Natural killer cell treated with Interleukin-12 subunit alpha and Interleukin-12 subunit beta and Interleukin-15 and Interleukin-18, amount 100 ng/mL, for 72 hours (primary cell): ENCODE data around the gene C9orf78. TPM values are rescaled to one million over a fixed set of nuclear protein-coding genes. Genes with fewer than 3 reads are reported as not detected.
A peak's percentile ranks its signal among the peaks of the same experiment; 100 is the strongest.

ENCODE experiments used
- ATAC-seq, 2 donors: fragments of 150-1000 bp; cut with Tn5 transposase in 1 of 2; sonication (Bioruptor Pico), chemical (Tn5 transposase) in 1 of 2; 2 replicates each; pipeline ENCODE4 v1.10.0; 2021
- DNase-seq: peaks from one replicate; pipeline ENCODE4 v3.0.0; 2022; ENCODE audit warnings: low spot score
- H3K27ac Mint-ChIP-seq, 2 donors: 1 replicate in 1 of 2; 2 replicates in 1 of 2; pipeline ENCODE4 v1.8.0; 2022; ENCODE audit warnings: mixed read lengths in 2 of 2, mild to moderate bottlenecking in 1 of 2, moderate library complexity in 1 of 2
- H3K27me3 Mint-ChIP-seq, 2 donors: 1 replicate in 1 of 2; 2 replicates in 1 of 2; pipeline ENCODE4 v1.8.0; 2022; ENCODE audit warnings: mixed read lengths in 2 of 2
- H3K36me3 Mint-ChIP-seq: one replicate; pipeline ENCODE4 v1.8.0; 2022; ENCODE audit warnings: mixed read lengths
- H3K4me1 Mint-ChIP-seq, 2 donors: 1 replicate in 1 of 2; 2 replicates in 1 of 2; pipeline ENCODE4 v1.8.0; 2022; ENCODE audit warnings: low read depth in 2 of 2, mixed read lengths in 2 of 2, mild to moderate bottlenecking in 1 of 2
- H3K4me3 Mint-ChIP-seq: one replicate; pipeline ENCODE4 v1.8.0; 2022; ENCODE audit warnings: mixed read lengths
- H3K9me3 Mint-ChIP-seq: 2 replicates; pipeline ENCODE4 v1.8.0; 2022; ENCODE audit warnings: mixed read lengths
- total RNA-seq, 2 donors: library from RNA; stranded (reverse); gene quantifications; one replicate each; pipeline ENCODE4 v1.2.3, GENCODE V29; 2022

C9orf78 gene
- total RNA-seq = 10 to 100 TPM; 39.8 to 65.3 TPM

DNA sequence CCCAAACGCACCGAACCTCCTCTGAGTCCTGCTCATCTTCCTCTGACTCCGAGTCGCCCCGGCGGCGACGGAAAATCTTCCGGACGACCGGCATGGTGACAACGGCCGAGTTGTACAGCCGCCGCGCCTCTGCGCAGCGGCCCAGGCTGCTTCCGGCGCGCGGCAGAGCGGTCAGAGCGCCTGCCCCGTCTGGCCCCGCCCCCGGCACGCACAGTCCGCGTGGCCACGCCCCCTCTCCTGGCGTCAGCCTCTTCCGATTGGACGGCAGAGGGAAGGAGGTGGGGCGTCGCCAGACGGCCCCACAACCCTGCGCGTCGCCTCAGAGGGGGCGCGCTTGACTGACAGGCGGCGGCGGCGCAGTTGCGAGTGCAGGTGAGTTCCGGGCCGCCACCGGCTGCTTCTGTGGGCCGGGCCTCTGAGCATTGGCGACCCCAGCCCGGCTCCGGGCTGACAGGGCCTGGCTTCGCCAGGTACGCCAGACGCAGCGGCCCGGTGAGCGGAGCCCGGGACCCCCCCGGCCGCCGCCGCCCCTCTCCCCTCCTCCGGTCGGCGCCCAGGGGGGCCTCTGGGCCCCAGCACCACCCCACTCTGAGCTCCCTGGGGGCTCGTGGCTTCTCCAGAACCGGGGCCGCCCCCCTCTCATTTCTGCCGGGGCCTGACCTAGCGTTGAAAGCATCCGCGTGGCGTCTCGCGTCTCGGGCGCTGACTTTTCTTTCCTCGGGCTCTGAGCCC lies at the start of gene C9orf78, which contains the start of gene USP20:
Gene C9orf78 (minus strand): TSS at position 148 of the 732 bp plus-strand sequence. CDS start 54 bp downstream, at position 94.
Gene USP20 (plus strand): TSS at position 331 of the 732 bp plus-strand sequence. CDS start 17,098 bp downstream, outside the sequence.
- Mint-ChIP-seq H3K4me3 (peak within 1 kb of the TSS; percentile 95), H3K4me1 (peaks cover 44 to 48% of the 10 kb centered on the region in 2 donors), H3K9me3 (no peaks in the 10 kb centered on the region), H3K27me3 (no peaks in the 10 kb centered on the region), H3K27ac (peak within 1 kb of the TSS; percentile 91 to 94), H3K36me3 (peaks cover 11% of the 10 kb centered on the region)
- ATAC-seq (peak; percentile 99 to 100), DNase-seq (peak; percentile 98)

DNA sequence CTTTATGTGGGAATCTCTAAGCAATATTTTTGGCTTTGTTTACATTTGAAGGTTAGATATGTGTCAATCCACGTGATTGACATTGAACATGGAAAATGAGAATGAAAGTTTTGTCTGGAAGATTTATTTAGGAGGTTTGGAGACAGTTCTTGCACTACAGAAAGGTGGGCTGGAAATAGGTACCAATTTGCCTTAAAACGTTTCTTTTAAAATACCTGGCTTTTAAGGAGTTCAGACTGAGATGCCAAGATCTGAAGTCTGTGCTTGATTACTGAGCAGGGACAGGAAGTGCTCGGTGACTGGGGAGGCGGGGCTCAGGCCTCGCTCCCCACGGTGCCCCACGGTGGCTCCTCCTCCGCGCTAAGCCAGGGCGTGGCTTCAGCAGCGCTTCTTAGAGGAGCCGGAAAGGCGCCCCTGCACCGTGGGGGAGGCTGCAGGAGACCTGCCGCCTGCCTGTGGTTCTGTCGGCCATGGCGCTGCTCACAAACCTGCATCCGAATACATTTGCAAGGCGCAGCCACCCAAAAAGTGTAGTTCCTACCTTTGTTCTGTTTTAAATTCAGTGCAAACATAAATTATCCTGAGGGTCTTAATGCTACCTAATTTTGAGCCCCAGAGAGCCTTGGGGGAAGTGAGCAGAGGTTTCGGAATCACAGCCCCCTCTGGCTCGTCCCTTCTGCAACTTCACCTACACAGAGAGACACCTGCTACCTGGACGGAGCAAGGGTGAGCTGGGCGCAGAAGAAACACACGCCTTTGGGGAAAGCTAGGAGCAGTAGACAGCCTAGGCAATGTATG lies 49.3 kb upstream of the C9orf78 start:
- Mint-ChIP-seq H3K9me3 (no peaks in the 10 kb centered on the region), H3K4me1 (peaks cover 53 to 60% of the 10 kb centered on the region in 2 donors), H3K27ac (peak overlapping the region; percentile 97 to 98), H3K27me3 (no peaks in the 10 kb centered on the region), H3K4me3 (peak overlapping the region; percentile 84), H3K36me3 (no peaks in the 10 kb centered on the region)
- ATAC-seq = peak; percentile 78 to 82
- DNase-seq = peak; percentile 96

DNA sequence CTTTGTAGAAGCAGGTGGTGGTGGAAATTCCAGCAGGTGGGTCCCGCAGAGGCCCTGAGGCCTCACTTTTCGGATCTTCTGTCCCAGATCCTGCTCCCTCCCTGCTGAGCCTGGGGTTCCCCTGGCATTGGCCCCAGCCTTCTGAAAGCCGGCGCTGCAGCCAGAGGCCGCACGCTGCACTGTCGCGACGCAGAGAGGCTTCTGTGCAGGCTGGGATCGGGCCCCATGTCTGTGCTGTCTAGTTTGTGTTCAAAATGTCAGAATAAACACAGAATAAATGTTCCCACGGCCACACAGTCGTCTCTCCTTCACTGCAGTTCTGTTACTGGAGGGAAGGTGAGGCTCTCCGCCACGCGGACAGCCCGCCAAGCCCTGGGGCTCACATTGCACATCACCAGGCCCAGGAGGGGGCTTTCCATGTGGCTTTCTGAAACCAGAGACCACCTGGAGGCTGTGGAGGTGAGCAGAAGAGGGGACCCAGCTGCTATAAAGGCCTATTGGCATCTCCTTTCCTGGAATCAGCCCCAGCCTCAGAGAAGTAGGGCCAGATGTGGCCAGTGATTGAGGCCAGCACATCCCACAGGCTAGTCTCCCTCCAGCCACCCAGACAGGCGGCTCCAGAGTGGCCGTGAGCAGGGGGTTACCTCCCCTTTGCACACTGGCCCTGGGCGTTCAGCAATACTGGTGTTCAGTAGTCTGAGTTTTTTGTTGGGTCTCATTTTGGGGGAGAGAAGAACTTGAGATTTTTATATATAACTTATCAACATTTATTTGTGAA lies 46.7 kb upstream of the C9orf78 start:
- DNase-seq = no peak
- peaks cover 32 to 49% of the 10 kb centered on the region in 2 donors for H3K4me1 Mint-ChIP-seq
- H3K4me3 Mint-ChIP-seq = no peak overlapping the region
- no peaks in the 10 kb centered on the region for H3K36me3 Mint-ChIP-seq
- ATAC-seq = no peak
- no peaks in the 10 kb centered on the region for H3K9me3 Mint-ChIP-seq
- no peaks in the 10 kb centered on the region for H3K27me3 Mint-ChIP-seq
- peak overlapping the region in 1 of 2 donors; percentile 3 for H3K27ac Mint-ChIP-seq

DNA sequence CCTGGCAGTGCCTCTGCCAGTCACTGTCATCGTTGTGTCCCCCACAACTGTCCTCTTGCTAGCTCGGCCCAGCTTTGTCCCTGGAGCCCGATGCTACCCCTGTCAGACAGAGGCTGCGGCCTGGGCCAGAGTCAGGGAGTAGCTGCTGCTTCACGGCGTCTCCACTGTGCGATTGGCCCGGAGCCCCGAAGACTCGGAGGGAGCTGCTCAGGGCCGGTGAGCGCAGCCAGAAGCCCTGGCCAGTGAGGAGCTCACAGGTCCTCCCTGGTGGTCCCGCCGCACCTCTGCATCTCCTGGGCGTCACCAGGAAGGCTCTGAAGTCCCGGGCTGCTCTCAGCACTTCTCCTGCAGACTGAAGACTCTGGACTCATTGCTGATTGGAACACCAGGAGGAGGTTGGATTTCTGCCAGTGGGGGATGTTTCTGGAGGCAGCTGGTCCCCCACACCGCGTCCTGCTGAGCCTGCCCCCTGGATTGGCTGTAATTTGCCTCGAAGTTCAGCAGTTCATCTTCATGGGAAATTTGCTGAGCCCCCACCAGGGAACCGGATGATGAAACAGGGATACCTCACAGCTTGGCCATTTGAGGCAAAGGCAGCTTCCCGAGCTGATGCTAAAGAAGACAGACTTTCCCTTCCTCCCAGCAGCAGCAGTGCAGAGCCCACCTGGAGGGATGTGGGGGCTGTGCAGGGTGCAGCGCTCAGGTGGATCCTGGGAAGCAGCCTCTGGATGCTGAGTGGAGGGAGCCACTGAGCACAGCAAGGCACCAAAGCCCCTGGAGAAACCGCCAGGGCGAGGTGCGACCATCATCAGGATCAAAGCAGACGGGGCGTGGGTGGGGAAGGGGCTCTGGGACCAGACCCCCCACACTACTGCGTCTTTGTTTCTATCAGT lies 45.8 kb upstream of the C9orf78 start:
- no peaks in the 10 kb centered on the region for H3K36me3 Mint-ChIP-seq
- H3K4me1 Mint-ChIP-seq = peaks cover 30 to 48% of the 10 kb centered on the region in 2 donors
- ATAC-seq = no peak
- H3K9me3 Mint-ChIP-seq = no peaks in the 10 kb centered on the region
- no peaks in the 10 kb centered on the region for H3K27me3 Mint-ChIP-seq
- no peak overlapping the region for H3K4me3 Mint-ChIP-seq
- DNase-seq = no peak
- no peak overlapping the region for H3K27ac Mint-ChIP-seq

DNA sequence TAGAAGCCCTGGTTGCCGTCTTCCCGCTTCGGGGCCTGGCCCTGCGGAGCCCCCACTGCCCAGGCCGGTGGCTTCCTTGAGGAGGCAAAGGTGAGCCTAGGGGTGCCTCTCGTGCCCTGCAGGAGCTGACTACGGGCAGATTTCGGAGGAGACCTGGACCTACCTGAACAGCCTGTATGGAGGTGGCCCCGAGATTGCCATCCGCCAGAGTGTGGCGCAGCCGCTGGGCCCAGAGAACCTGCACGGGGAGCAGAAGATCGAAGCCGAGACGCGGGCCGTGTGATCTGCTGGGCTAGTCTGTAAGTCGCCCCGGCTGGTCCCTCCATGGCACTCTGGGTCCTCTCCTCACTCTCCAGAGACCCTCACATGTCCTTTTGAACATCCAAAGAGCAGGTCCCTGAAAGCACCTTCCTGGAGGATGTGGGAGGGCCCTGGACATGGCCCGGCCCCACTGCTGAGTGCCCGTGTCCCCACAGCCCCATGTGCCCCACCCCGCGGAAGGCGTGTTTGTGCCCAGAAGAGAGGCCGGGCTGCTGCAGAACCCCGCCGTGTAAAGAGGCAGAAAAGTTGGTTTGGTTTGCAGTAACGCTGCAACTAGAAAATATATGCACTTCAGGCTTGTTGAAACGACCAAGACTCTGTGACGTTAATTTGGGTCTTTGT lies 45.0 kb upstream of the C9orf78 start:
- DNase-seq (no peak), ATAC-seq (no peak)
- Mint-ChIP-seq H3K9me3 (no peaks in the 10 kb centered on the region), H3K4me1 (peaks cover 24 to 43% of the 10 kb centered on the region in 2 donors), H3K4me3 (no peak overlapping the region), H3K27me3 (no peaks in the 10 kb centered on the region), H3K27ac (no peak overlapping the region), H3K36me3 (no peaks in the 10 kb centered on the region)

- Mint-ChIP-seq H3K4me3 (peak overlapping the region; percentile 27), H3K27me3 (no peaks in the 10 kb centered on the region), H3K9me3 (no peaks in the 10 kb centered on the region), H3K4me1 (peaks cover 15 to 39% of the 10 kb centered on the region in 2 donors), H3K27ac (no peak overlapping the region), H3K36me3 (no peaks in the 10 kb centered on the region)
- DNase-seq (no peak), ATAC-seq (no peak)
Measured at GRCh38 chr9:129879103-129879699, 44.1 kb upstream of the C9orf78 start.

DNA sequence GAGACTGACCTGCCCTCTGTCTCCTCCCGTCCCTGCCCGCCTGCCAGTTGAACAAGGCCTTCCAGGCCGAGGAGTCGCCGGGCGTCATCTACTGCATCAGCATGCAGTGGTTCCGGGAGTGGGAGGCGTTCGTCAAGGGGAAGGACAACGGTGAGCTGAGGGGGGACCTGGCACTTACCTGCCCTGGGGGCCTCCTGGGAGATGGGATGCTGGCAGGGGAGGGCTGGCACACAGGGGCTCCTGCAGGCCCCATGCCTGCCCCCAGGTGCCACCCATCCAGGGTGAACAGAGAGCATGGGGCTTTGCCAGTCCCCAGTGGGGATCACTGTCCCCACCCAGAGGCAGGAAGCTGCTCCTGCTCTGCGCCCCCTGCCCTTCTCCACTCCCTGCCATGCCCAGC lies 43.2 kb upstream of the C9orf78 start:
- no peaks in the 10 kb centered on the region for H3K9me3 Mint-ChIP-seq
- H3K36me3 Mint-ChIP-seq = no peaks in the 10 kb centered on the region
- no peak overlapping the region for H3K27ac Mint-ChIP-seq
- DNase-seq = no peak
- ATAC-seq = no peak
- no peak overlapping the region for H3K4me3 Mint-ChIP-seq
- H3K27me3 Mint-ChIP-seq = no peaks in the 10 kb centered on the region
- peaks cover 9 to 38% of the 10 kb centered on the region in 2 donors for H3K4me1 Mint-ChIP-seq

DNA sequence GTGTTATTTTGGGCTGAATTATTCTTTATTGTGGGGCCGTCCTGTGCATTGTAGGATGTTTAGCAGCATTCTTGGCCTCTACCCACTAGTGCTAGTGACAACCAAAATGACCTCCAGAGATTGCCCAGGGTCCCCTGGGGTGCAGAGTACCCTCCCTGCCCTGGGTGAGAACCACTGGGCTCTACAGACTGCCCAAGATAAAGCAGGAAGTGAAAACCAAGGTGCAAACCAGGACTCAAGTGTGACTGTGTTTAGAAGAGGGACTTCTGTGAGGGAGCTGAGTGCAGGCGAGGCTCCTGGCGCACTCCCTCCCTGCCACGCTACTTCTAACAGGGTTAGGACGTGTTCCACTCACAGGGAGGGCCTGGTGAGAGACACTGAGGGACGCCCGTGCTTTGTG lies 41.7 kb upstream of the C9orf78 start:
- H3K36me3 Mint-ChIP-seq = no peaks in the 10 kb centered on the region
- DNase-seq (no peak), ATAC-seq (peak; percentile 76 to 81)
- H3K27ac Mint-ChIP-seq = peak overlapping the region; percentile 71 to 87
- H3K9me3 Mint-ChIP-seq = no peaks in the 10 kb centered on the region
- no peaks in the 10 kb centered on the region for H3K27me3 Mint-ChIP-seq
- H3K4me1 Mint-ChIP-seq = peaks cover 9 to 39% of the 10 kb centered on the region in 2 donors
- peak overlapping the region; percentile 62 for H3K4me3 Mint-ChIP-seq

- H3K4me3 Mint-ChIP-seq = no peak overlapping the region
- no peaks in the 10 kb centered on the region for H3K36me3 Mint-ChIP-seq
Measured at GRCh38 chr9:129875687-129876395, 40.8 kb upstream of the C9orf78 start.

DNA sequence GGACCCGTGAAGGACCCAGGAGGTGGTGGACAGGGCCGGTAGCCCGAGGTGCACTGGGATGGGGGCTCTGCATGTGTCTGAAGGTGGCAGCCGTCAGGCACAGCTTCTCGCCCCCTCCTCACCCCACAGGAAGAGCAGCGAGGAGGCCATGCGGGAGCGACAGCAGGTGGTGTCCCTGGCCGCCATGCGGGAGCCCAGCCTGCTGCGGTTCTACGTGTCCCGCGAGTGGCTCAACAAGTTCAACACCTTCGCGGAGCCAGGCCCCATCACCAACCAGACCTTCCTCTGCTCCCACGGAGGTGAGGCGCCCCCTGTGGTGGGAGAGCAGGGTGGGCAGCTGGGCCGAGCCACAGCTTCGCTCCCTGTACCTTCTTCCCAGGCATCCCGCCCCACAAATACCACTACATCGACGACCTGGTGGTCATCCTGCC lies 40.1 kb upstream of the C9orf78 start:
- Mint-ChIP-seq H3K27ac (no peak overlapping the region), H3K27me3 (no peaks in the 10 kb centered on the region), H3K36me3 (no peaks in the 10 kb centered on the region), H3K4me3 (no peak overlapping the region), H3K4me1 (peaks cover 14 to 37% of the 10 kb centered on the region in 2 donors), H3K9me3 (no peaks in the 10 kb centered on the region)
- ATAC-seq (no peak), DNase-seq (no peak)

More at GRCh38 chr9:129875687-129876395, 40.8 kb upstream of the C9orf78 start:
- Mint-ChIP-seq H3K27me3 (no peaks in the 10 kb centered on the region), H3K4me1 (peaks cover 11 to 37% of the 10 kb centered on the region in 2 donors), H3K27ac (no peak overlapping the region), H3K9me3 (no peaks in the 10 kb centered on the region)
- DNase-seq = no peak
- no peak for ATAC-seq

DNA sequence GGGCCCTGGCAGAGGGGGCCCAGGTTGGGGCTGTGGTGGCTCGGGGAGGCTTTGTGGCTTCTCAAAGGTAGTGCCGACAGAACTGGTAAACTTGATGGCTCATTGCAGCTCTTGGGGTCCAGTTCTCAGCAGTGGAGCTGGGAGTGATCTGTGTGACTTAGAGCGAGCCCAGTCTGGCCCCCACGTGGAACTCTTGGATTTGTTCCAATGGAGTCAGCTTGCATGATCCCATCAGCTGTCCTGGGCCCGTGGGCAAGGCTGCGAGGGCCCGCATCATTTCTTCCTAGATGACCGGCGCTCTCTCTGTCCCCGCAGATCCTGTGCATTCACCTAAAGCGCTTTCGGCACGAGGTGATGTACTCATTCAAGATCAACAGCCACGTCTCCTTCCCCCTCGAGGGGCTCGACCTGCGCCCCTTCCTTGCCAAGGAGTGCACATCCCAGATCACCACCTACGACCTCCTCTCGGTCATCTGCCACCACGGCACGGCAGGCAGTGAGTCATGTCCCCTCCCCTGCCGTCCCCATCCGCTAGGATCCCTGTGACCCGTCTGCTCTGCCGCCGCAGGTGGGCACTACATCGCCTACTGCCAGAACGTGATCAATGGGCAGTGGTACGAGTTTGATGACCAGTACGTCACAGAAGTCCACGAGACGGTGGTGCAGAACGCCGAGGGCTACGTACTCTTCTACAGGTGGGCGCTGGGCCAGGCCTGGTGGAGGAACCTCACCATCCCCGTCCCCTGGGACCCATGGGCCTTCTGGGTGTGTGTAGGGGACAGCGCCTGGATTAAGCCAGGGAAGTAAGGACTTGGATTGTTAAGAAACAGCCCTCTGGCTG lies 39.4 kb upstream of the C9orf78 start:
- no peaks in the 10 kb centered on the region for H3K9me3 Mint-ChIP-seq
- ATAC-seq = no peak
- H3K27ac Mint-ChIP-seq = no peak overlapping the region
- no peaks in the 10 kb centered on the region for H3K27me3 Mint-ChIP-seq
- H3K36me3 Mint-ChIP-seq = no peaks in the 10 kb centered on the region
- peaks cover 18 to 38% of the 10 kb centered on the region in 2 donors for H3K4me1 Mint-ChIP-seq
- no peak overlapping the region for H3K4me3 Mint-ChIP-seq
- DNase-seq = no peak
